Mesenchymal stem cell (in vitro differentiated cells and primary cell): Measurements from ENCODE around the gene ATG7.
A peak's percentile ranks its signal among the peaks of the same experiment; 100 is the strongest.

ENCODE experiments used
- DNase-seq: peaks from one replicate; pipeline ENCODE4 v3.0.0-alpha.2; 2013
- H2AFZ ChIP-seq: one replicate; pipeline ENCODE4 v1.6.1; 2013; ENCODE audit warnings: low read depth, mild to moderate bottlenecking, control low read depth, inconsistent platforms, low read length, moderate library complexity
- H2AK5ac ChIP-seq: 2 replicates; pipeline ENCODE4 v1.6.1; 2013; ENCODE audit warnings: low read length, moderate library complexity, mild to moderate bottlenecking, inconsistent platforms; ENCODE audit not compliant: severe bottlenecking
- H2BK120ac ChIP-seq: one replicate; pipeline ENCODE4 v1.6.1; 2013; ENCODE audit warnings: low read depth, mild to moderate bottlenecking, inconsistent platforms, low read length, moderate library complexity
- H2BK12ac ChIP-seq, 2 experiments: one replicate each; pipeline ENCODE4 v1.6.1; 2013; ENCODE audit warnings: inconsistent platforms in 2 of 2, low read length in 2 of 2, mild to moderate bottlenecking in 2 of 2, moderate library complexity in 2 of 2, control low read depth in 1 of 2
- H2BK15ac ChIP-seq: one replicate; pipeline ENCODE4 v1.6.1; 2013; ENCODE audit warnings: mild to moderate bottlenecking, low read depth, inconsistent platforms; ENCODE audit not compliant: poor library complexity, severe bottlenecking
- H2BK5ac ChIP-seq: 2 replicates; pipeline ENCODE4 v1.6.1; 2013; ENCODE audit warnings: low read depth, mild to moderate bottlenecking, low read length, control low read depth, inconsistent platforms; ENCODE audit not compliant: poor library complexity, severe bottlenecking
- H3K14ac ChIP-seq, 2 experiments: one replicate each; pipeline ENCODE4 v1.6.1; 2013; ENCODE audit warnings: inconsistent platforms in 2 of 2, low read length in 2 of 2, control low read depth in 1 of 2, mild to moderate bottlenecking in 1 of 2, moderate library complexity in 1 of 2
- H3K18ac ChIP-seq, 2 experiments: one replicate each; pipeline ENCODE4 v1.6.1; 2013; ENCODE audit warnings: inconsistent platforms in 2 of 2, low read length in 2 of 2, control low read depth in 1 of 2, low read depth in 1 of 2, mild to moderate bottlenecking in 1 of 2
- H3K23ac ChIP-seq, 2 experiments: one replicate each; pipeline ENCODE4 v1.6.1; 2013; ENCODE audit warnings: inconsistent platforms in 2 of 2, low read length in 2 of 2, mild to moderate bottlenecking in 2 of 2, moderate library complexity in 2 of 2, control low read depth in 1 of 2
- H3K27ac ChIP-seq: 2 replicates; pipeline ENCODE4 v1.5.1; 2013; ENCODE audit warnings: mild to moderate bottlenecking, moderate library complexity, low read length, control low read depth, inconsistent platforms; ENCODE audit not compliant: poor library complexity, severe bottlenecking
- H3K27me3 ChIP-seq, 2 experiments: 2 replicates each; pipeline versions ENCODE4 v1.6.1 to v1.7.0; 2013; ENCODE audit warnings: low read length in 2 of 2, mild to moderate bottlenecking in 2 of 2, moderate library complexity in 2 of 2, control low read depth in 1 of 2, inconsistent platforms in 1 of 2; ENCODE audit not compliant: control insufficient read depth in 1 of 2, insufficient read depth in 1 of 2
- H3K36me3 ChIP-seq, 2 experiments: 2 replicates each; pipeline versions ENCODE4 v1.6.1 to v1.7.0; 2013; ENCODE audit warnings: low read length in 2 of 2, control low read depth in 1 of 2, inconsistent platforms in 1 of 2, low read depth in 1 of 2, mild to moderate bottlenecking in 1 of 2; ENCODE audit not compliant: insufficient read depth in 2 of 2, control insufficient read depth in 1 of 2
- H3K4ac ChIP-seq, 2 experiments: one replicate each; pipeline ENCODE4 v1.6.1; 2013; ENCODE audit warnings: inconsistent platforms in 2 of 2, low read length in 2 of 2, mild to moderate bottlenecking in 2 of 2, moderate library complexity in 2 of 2, control low read depth in 1 of 2, low read depth in 1 of 2
- H3K4me1 ChIP-seq: 2 replicates; pipeline ENCODE4 v1.6.1; 2013; ENCODE audit warnings: low read depth, low read length, control low read depth; ENCODE audit not compliant: control insufficient read depth, insufficient read depth
- H3K4me2 ChIP-seq: 2 replicates; pipeline ENCODE4 v1.6.1; 2013; ENCODE audit warnings: low read length, mild to moderate bottlenecking, inconsistent platforms; ENCODE audit not compliant: poor library complexity, severe bottlenecking
- H3K4me3 ChIP-seq, 2 experiments: 2 replicates each; pipeline versions ENCODE4 v1.5.1 to v1.7.0; 2013; ENCODE audit warnings: low read length in 2 of 2, mild to moderate bottlenecking in 2 of 2, control low read depth in 1 of 2, low read depth in 1 of 2; ENCODE audit not compliant: insufficient read depth in 1 of 2
- H3K79me1 ChIP-seq: replicated peaks from 2 replicates; pipeline ENCODE4 v1.6.1; 2013; ENCODE audit warnings: mild to moderate bottlenecking, control low read depth, low read length, inconsistent platforms; ENCODE audit not compliant: poor library complexity, severe bottlenecking
- H3K9ac ChIP-seq: 2 replicates; pipeline ENCODE4 v1.7.0; 2013; ENCODE audit warnings: mild to moderate bottlenecking, low read length, moderate library complexity
- H3K9me3 ChIP-seq: 2 replicates; pipeline ENCODE4 v1.7.0; 2013; ENCODE audit warnings: mild to moderate bottlenecking, low read length; ENCODE audit not compliant: control insufficient read depth
- H4K8ac ChIP-seq: one replicate; pipeline ENCODE4 v1.6.1; 2013; ENCODE audit warnings: inconsistent platforms, mild to moderate bottlenecking, low read length, moderate library complexity
- H4K91ac ChIP-seq: one replicate; pipeline ENCODE4 v1.6.1; 2013; ENCODE audit warnings: mild to moderate bottlenecking, low read length, inconsistent platforms
- WGBS: methylation state at CpG from one replicate; pipeline ENCODE4 v1.1.7; 2013; ENCODE audit warnings: mixed read lengths; 5-methylcytosine and 5-hydroxymethylcytosine counted together

The ATG7 gene

DNA sequence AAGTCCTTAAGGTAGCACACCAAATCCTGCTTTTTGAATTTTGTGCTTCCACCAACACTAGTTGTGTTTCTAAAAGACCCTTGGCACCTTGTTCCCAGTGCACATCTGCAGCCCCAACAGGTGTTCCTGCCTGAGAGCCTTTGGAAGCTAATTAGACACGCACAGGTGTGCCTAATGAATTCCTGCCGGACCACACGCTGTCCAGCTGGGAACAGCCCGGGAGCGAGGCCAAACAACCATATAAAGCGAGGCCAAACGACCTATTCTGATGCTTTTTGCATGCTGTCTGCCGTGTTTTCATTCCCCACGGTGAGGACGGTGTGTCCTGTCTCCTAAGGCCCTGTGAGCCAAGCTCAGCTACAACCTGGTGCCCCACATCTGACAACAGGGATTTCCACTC is 99.5 kb downstream of the ATG7 start:
- Histone ChIP-seq H3K27me3 (no peaks in the 10 kb centered on the region), H3K18ac (peak overlapping the region in 1 of 2 experiments; percentile 35), H3K79me1 (peaks cover 3% of the 10 kb centered on the region), H3K27ac (no peak overlapping the region), H3K4ac (no peak overlapping the region), H2AK5ac (no peak overlapping the region), H3K4me1 (peaks cover 1% of the 10 kb centered on the region), H3K4me3 (no peak overlapping the region), H4K91ac (no peak overlapping the region), H3K4me2 (no peak overlapping the region), H2BK5ac (no peak overlapping the region), H3K9me3 (no peaks in the 10 kb centered on the region), H3K23ac (no peak overlapping the region), H2BK120ac (no peak overlapping the region), H3K14ac (no peak overlapping the region), H4K8ac (no peak overlapping the region), H2BK12ac (no peak overlapping the region), H3K9ac (no peak overlapping the region), H2BK15ac (no peak overlapping the region), H3K36me3 (peaks cover 4 to 45% of the 10 kb centered on the region in 2 experiments), H2AFZ (no peak overlapping the region)
- 95% methylated on average over 10 of the region's 10 CpGs for WGBS
- no peak for DNase-seq

DNA sequence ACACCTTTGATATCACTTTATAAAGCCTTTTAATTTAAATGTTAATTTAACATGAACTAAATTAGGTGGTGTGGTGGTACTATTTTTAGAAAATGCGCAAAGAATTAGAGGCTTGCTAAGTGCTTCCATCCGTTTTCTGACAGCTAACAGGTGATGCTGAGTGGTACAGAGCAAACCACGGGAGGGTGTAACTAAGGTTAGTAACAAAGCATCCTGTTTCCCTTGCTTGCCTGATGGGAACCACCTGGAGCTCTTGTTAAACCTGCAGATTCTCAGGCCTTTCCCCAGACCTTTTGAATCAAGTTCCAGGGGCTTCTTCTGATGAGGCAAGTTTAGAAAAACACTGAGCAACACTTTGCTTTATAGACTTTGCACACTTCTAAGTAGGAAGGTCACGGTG is 101.0 kb downstream of the ATG7 start:
- H2AK5ac ChIP-seq: no peak overlapping the region
- H4K8ac ChIP-seq: no peak overlapping the region
- 86% methylated on average over 4 of the region's 4 CpGs for WGBS
- no peak overlapping the region for H3K4me3 ChIP-seq
- H3K9ac ChIP-seq: no peak overlapping the region
- H3K18ac ChIP-seq: no peak overlapping the region
- no peak overlapping the region for H2BK12ac ChIP-seq
- DNase-seq: no peak
- no peak overlapping the region for H2AFZ ChIP-seq
- peaks cover 1% of the 10 kb centered on the region for H3K4me1 ChIP-seq
- H3K14ac ChIP-seq: no peak overlapping the region
- H2BK120ac ChIP-seq: no peak overlapping the region
- H4K91ac ChIP-seq: no peak overlapping the region
- no peak overlapping the region for H2BK15ac ChIP-seq
- H2BK5ac ChIP-seq: no peak overlapping the region
- H3K4me2 ChIP-seq: no peak overlapping the region
- no peaks in the 10 kb centered on the region for H3K9me3 ChIP-seq
- H3K79me1 ChIP-seq: peaks cover 2% of the 10 kb centered on the region
- no peaks in the 10 kb centered on the region for H3K27me3 ChIP-seq
- no peak overlapping the region for H3K23ac ChIP-seq
- H3K4ac ChIP-seq: no peak overlapping the region
- peaks cover 4 to 38% of the 10 kb centered on the region in 2 experiments for H3K36me3 ChIP-seq
- no peak overlapping the region for H3K27ac ChIP-seq

- no peaks in the 10 kb centered on the region for H3K9me3 ChIP-seq
- no peak overlapping the region for H4K91ac ChIP-seq
- H2BK120ac ChIP-seq: no peak overlapping the region
- H3K4me3 ChIP-seq: no peak overlapping the region
- no peak for DNase-seq
- H2AK5ac ChIP-seq: no peak overlapping the region
- H3K27me3 ChIP-seq: no peaks in the 10 kb centered on the region
- H3K36me3 ChIP-seq: peaks cover 4 to 34% of the 10 kb centered on the region in 2 experiments
- no peak overlapping the region for H3K18ac ChIP-seq
- no peak overlapping the region for H4K8ac ChIP-seq
- H2BK12ac ChIP-seq: no peak overlapping the region
- H3K4me2 ChIP-seq: no peak overlapping the region
- H2AFZ ChIP-seq: no peak overlapping the region
- 96% methylated on average over 1 of the region's 2 CpGs for WGBS
- no peak overlapping the region for H3K27ac ChIP-seq
- H3K4me1 ChIP-seq: peaks cover 1% of the 10 kb centered on the region
- H3K4ac ChIP-seq: no peak overlapping the region
- H2BK5ac ChIP-seq: no peak overlapping the region
- H3K14ac ChIP-seq: no peak overlapping the region
- H3K79me1 ChIP-seq: peaks cover 1% of the 10 kb centered on the region
- no peak overlapping the region for H2BK15ac ChIP-seq
- no peak overlapping the region for H3K23ac ChIP-seq
- no peak overlapping the region for H3K9ac ChIP-seq
Measured at GRCh38 chr3:11373654-11374053, 101.5 kb downstream of the ATG7 start.

- no peak overlapping the region for H2BK5ac ChIP-seq
- no peak overlapping the region for H4K91ac ChIP-seq
- no peak overlapping the region for H3K18ac ChIP-seq
- H3K4ac ChIP-seq: no peak overlapping the region
- no peak overlapping the region for H2AFZ ChIP-seq
- peak overlapping the region; percentile 17 for H3K9ac ChIP-seq
- H2BK15ac ChIP-seq: no peak overlapping the region
- H3K23ac ChIP-seq: no peak overlapping the region
- H2AK5ac ChIP-seq: no peak overlapping the region
- H3K79me1 ChIP-seq: peaks cover 4% of the 10 kb centered on the region
- H3K36me3 ChIP-seq: peaks cover 4 to 20% of the 10 kb centered on the region in 2 experiments
- H3K4me3 ChIP-seq: no peak overlapping the region
- H3K27me3 ChIP-seq: no peaks in the 10 kb centered on the region
- H3K4me1 ChIP-seq: peaks cover 1% of the 10 kb centered on the region
- H3K14ac ChIP-seq: no peak overlapping the region
- no peak overlapping the region for H3K4me2 ChIP-seq
- 100% methylated on average over 7 of the region's 11 CpGs for WGBS
- no peak overlapping the region for H2BK120ac ChIP-seq
- H3K9me3 ChIP-seq: no peaks in the 10 kb centered on the region
- H4K8ac ChIP-seq: no peak overlapping the region
- DNase-seq: no peak
- no peak overlapping the region for H2BK12ac ChIP-seq
- no peak overlapping the region for H3K27ac ChIP-seq
Measured at GRCh38 chr3:11375333-11376088, 103.3 kb downstream of the ATG7 start.
